GM23338 (cell line): ENCODE measurements around the gene SUMF1. TPM values are rescaled to one million over a fixed set of nuclear protein-coding genes. Genes with fewer than 3 reads are reported as not detected.

Experiments used
- ATAC-seq: fragments of 200-7000 bp; cut with Tn5 transposase; 3 replicates; pipeline ENCODE4 v1.9.1; 2020
- DNase-seq: peaks from one replicate; pipeline ENCODE4 v3.0.0-alpha.2; 2015; ENCODE audit warnings: low spot score
- H2AFZ ChIP-seq: fragments of 200-600 bp; sonication (generic); 2 replicates; pipeline ENCODE4 v1.8.0; 2016; ENCODE audit warnings: antibody characterized with exemption, mild to moderate bottlenecking, moderate library complexity
- H3F3A ChIP-seq: fragments of 200-600 bp; sonication (generic); replicated peaks from 2 replicates; pipeline ENCODE4 v1.8.0; 2017; ENCODE audit warnings: antibody characterized with exemption, mixed run types, low read depth
- H3K27ac ChIP-seq: fragments of 200-600 bp; sonication (generic); 2 replicates; pipeline ENCODE4 v1.6.1; 2016; ENCODE audit warnings: low read depth
- H3K27me3 ChIP-seq: fragments of 200-600 bp; sonication (generic); 2 replicates; pipeline ENCODE4 v1.8.0; 2016; ENCODE audit warnings: mild to moderate bottlenecking, mixed run types, moderate library complexity; ENCODE audit not compliant: insufficient read depth
- H3K36me3 ChIP-seq: fragments of 200-600 bp; sonication (generic); 2 replicates; pipeline ENCODE4 v1.8.0; 2016; ENCODE audit warnings: mild to moderate bottlenecking; ENCODE audit not compliant: insufficient read depth
- H3K4me1 ChIP-seq: fragments of 200-600 bp; sonication (generic); 2 replicates; pipeline ENCODE4 v1.8.0; 2016; ENCODE audit warnings: mild to moderate bottlenecking, moderate library complexity; ENCODE audit not compliant: insufficient read depth
- H3K4me2 ChIP-seq: fragments of 200-600 bp; sonication (generic); 2 replicates; pipeline ENCODE4 v1.7.1; 2017; ENCODE audit warnings: mixed run types
- H3K4me3 ChIP-seq: fragments of 200-600 bp; sonication (generic); 2 replicates; pipeline ENCODE4 v1.6.1; 2016; ENCODE audit warnings: mixed run types
- H3K79me2 ChIP-seq: fragments of 200-600 bp; sonication (generic); replicated peaks from 2 replicates; pipeline ENCODE4 v1.8.0; 2017; ENCODE audit warnings: mild to moderate bottlenecking; ENCODE audit not compliant: insufficient read depth
- H3K9me2 ChIP-seq: fragments of 200-600 bp; sonication (generic); 2 replicates; pipeline ENCODE4 v1.8.0; 2017; ENCODE audit not compliant: insufficient read depth
- H4K20me1 ChIP-seq: fragments of 200-600 bp; sonication (generic); replicated peaks from 2 replicates; pipeline ENCODE4 v1.8.0; 2017; ENCODE audit warnings: mild to moderate bottlenecking; ENCODE audit not compliant: insufficient read depth
- H3K27ac Mint-ChIP-seq: 2 replicates; pipeline ENCODE4 v1.8.0; 2020; ENCODE audit warnings: inconsistent platforms, mild to moderate bottlenecking, moderate library complexity, mixed read lengths
- H3K27me3 Mint-ChIP-seq: 3 replicates; pipeline ENCODE4 v1.8.0; 2022; ENCODE audit warnings: low read depth, mild to moderate bottlenecking, moderate library complexity, mixed read lengths, inconsistent platforms; ENCODE audit not compliant: insufficient read depth, poor library complexity
- H3K36me3 Mint-ChIP-seq: 3 replicates; pipeline ENCODE4 v1.8.0; 2021; ENCODE audit warnings: low read depth, mild to moderate bottlenecking, inconsistent platforms, moderate library complexity, mixed read lengths
- H3K4me1 Mint-ChIP-seq: 3 replicates; pipeline ENCODE4 v1.8.0; 2020; ENCODE audit warnings: mild to moderate bottlenecking, inconsistent platforms, mixed read lengths
- H3K4me3 Mint-ChIP-seq: 3 replicates; pipeline ENCODE4 v1.8.0; 2021; ENCODE audit warnings: moderate library complexity, mild to moderate bottlenecking, inconsistent platforms, mixed read lengths
- H3K9me3 Mint-ChIP-seq: 3 replicates; pipeline ENCODE4 v1.8.0; 2020; ENCODE audit warnings: moderate library complexity, mild to moderate bottlenecking, inconsistent platforms, mixed read lengths
- CREB1 ChIP-seq: fragments of 250-450 bp; sonication (Bioruptor Pico); IDR thresholded peaks from 2 replicates; pipeline ENCODE4 v1.5.0; 2020; ENCODE audit warnings: low read depth, mild to moderate bottlenecking, moderate library complexity
- EZH2 ChIP-seq: fragments of 200-600 bp; sonication (generic); IDR thresholded peaks from one replicate; pipeline ENCODE4 v1.8.0; 2017; ENCODE audit warnings: antibody characterized with exemption, mild to moderate bottlenecking, low read depth; ENCODE audit not compliant: unreplicated experiment
- EZH2phosphoT487 ChIP-seq: fragments of 200-600 bp; sonication (generic); IDR thresholded peaks from one replicate; pipeline ENCODE4 v1.8.1; 2018; ENCODE audit warnings: antibody characterized with exemption; ENCODE audit not compliant: unreplicated experiment
- JUNB ChIP-seq: IDR thresholded peaks from one replicate; pipeline ENCODE4 v1.6.1; 2016; ENCODE audit warnings: antibody characterized with exemption; ENCODE audit not compliant: unreplicated experiment
- NANOG ChIP-seq: IDR thresholded peaks from 2 replicates; pipeline ENCODE4 v1.6.1; 2016; ENCODE audit warnings: antibody characterized with exemption, borderline replicate concordance
- POLR2AphosphoS5 ChIP-seq: IDR thresholded peaks from 2 replicates; pipeline ENCODE4 v1.6.1; 2016; ENCODE audit warnings: antibody characterized with exemption, low read depth
- REST ChIP-seq: IDR thresholded peaks from one replicate; pipeline ENCODE4 v1.6.1; 2018; ENCODE audit warnings: antibody characterized with exemption; ENCODE audit not compliant: unreplicated experiment
- STAT1 ChIP-seq: IDR thresholded peaks from one replicate; pipeline ENCODE4 v1.6.1; 2016; ENCODE audit warnings: antibody characterized with exemption; ENCODE audit not compliant: unreplicated experiment
- ZNF114 ChIP-seq: fragments of 250-450 bp; sonication (Bioruptor Pico); IDR thresholded peaks from 2 replicates; pipeline ENCODE4 v1.5.0; 2020; ENCODE audit warnings: mild to moderate bottlenecking, moderate library complexity
- ZNF462 ChIP-seq: fragments of 250-450 bp; sonication (Bioruptor Pico); IDR thresholded peaks from 2 replicates; pipeline ENCODE4 v1.5.0; 2020; ENCODE audit warnings: mild to moderate bottlenecking, moderate library complexity
- polyA plus RNA-seq: library from polyadenylated mRNA; unstranded; fragments of >200 nt; fragmentation: Nextera tagmentation; extraction: Ambion mirVana; gene quantifications from 2 replicates; pipeline ENCODE4 v1.2.1, GENCODE V29; 2016
- total RNA-seq: library from RNA; depleted of rRNA; stranded (reverse); fragments of >200 nt; shearing (Covaris generic); gene quantifications from 2 replicates; pipeline ENCODE4 v1.2.3, GENCODE V29; 2014

Gene SUMF1
- total and polyA plus RNA-seq, 2 experiments from 2014 or later, result 6.9 to 20.3 TPM

GRCh38 chr3:4426782-4427344, 40.2 kb downstream of the SUMF1 start (continued):
- TF ChIP-seq EZH2phosphoT487 (no peak), CREB1 (CRISPR knock-in tag) (no peak), NANOG (no peak), STAT1 (no peak), JUNB (no peak), EZH2 (no peak), REST (no peak), ZNF114 (CRISPR knock-in tag) (no peak), POLR2AphosphoS5 (no peak)

GRCh38 chr3:4426261-4426781, 40.7 kb downstream of the SUMF1 start:
- no peak overlapping the region for H3K27ac ChIP-seq
- Mint-ChIP-seq H3K4me3 (no peak overlapping the region), H3K27me3 (peaks cover 2% of the 10 kb centered on the region), H3K36me3 (peaks cover 10% of the 10 kb centered on the region), H3K4me1 (peaks cover 12% of the 10 kb centered on the region; the same call in 2 of the 3 replicates), H3K27ac (no peak overlapping the region), H3K9me3 (peaks cover 11% of the 10 kb centered on the region)
- DNase-seq (no peak), ATAC-seq (no peak)
- H3K36me3 ChIP-seq, result no peaks in the 10 kb centered on the region
- no peaks in the 10 kb centered on the region for H3K9me2 ChIP-seq
- no peaks in the 10 kb centered on the region for H3K79me2 ChIP-seq
- H4K20me1 ChIP-seq, result no peaks in the 10 kb centered on the region
- H3K27me3 ChIP-seq, result no peaks in the 10 kb centered on the region
- H3K4me1 ChIP-seq, result peaks cover 7% of the 10 kb centered on the region; the same call in 1 of the 2 replicates
- H2AFZ ChIP-seq, result no peak overlapping the region
- H3K4me2 ChIP-seq, result no peak overlapping the region
- TF ChIP-seq STAT1, result no peak
- no peaks in the 10 kb centered on the region for H3F3A ChIP-seq
- no peak overlapping the region for H3K4me3 ChIP-seq

GRCh38 chr3:4425707-4426106, 41.4 kb downstream of the SUMF1 start:
- peaks cover 4% of the 10 kb centered on the region for H3K9me3 Mint-ChIP-seq
- H3K4me3 Mint-ChIP-seq, result no peak overlapping the region
- H3K27ac Mint-ChIP-seq, result no peak overlapping the region
- peaks cover 7% of the 10 kb centered on the region; the same call in 1 of the 2 replicates for H3K4me1 ChIP-seq
- H4K20me1 ChIP-seq, result no peaks in the 10 kb centered on the region
- H3K27me3 ChIP-seq, result no peaks in the 10 kb centered on the region
- H3K27ac ChIP-seq, result no peak overlapping the region
- H3K4me3 ChIP-seq, result no peak overlapping the region
- H3K4me2 ChIP-seq, result no peak overlapping the region
- DNase-seq (no peak), ATAC-seq (no peak)
- H3K9me2 ChIP-seq, result no peaks in the 10 kb centered on the region
- H3K79me2 ChIP-seq, result no peaks in the 10 kb centered on the region
- H2AFZ ChIP-seq, result no peak overlapping the region
- peaks cover 4% of the 10 kb centered on the region; the same call in 2 of the 3 replicates for H3K36me3 Mint-ChIP-seq
- H3K27me3 Mint-ChIP-seq, result peaks cover 2% of the 10 kb centered on the region
- H3K4me1 Mint-ChIP-seq, result peaks cover 12% of the 10 kb centered on the region; the same call in 2 of the 3 replicates
- no peaks in the 10 kb centered on the region for H3K36me3 ChIP-seq
- no peaks in the 10 kb centered on the region for H3F3A ChIP-seq
- no peak for TF ChIP-seq POLR2AphosphoS5
- no peak for TF ChIP-seq JUNB
- TF ChIP-seq CREB1 (CRISPR knock-in tag), result no peak
- TF ChIP-seq EZH2, result no peak
- TF ChIP-seq ZNF462 (CRISPR knock-in tag), result no peak
- TF ChIP-seq ZNF114 (CRISPR knock-in tag), result no peak
